Osteocyte (in vitro differentiated cells): Measurements from ENCODE around the gene PDLIM5. TPM values are rescaled to one million over a fixed set of nuclear protein-coding genes. Genes with fewer than 3 reads are reported as not detected.

ENCODE experiments used
- DNase-seq: peaks from one replicate; pipeline ENCODE4 v3.0.0; 2021; ENCODE audit warnings: mixed read lengths; ENCODE audit not compliant: unreplicated experiment; ENCODE audit errors: extremely low spot score
- H3K27ac Mint-ChIP-seq: one replicate; pipeline ENCODE4 v1.8.0; 2021; ENCODE audit warnings: mild to moderate bottlenecking, mixed read lengths; ENCODE audit not compliant: unreplicated experiment
- H3K27me3 Mint-ChIP-seq: one replicate; pipeline ENCODE4 v1.8.0; 2021; ENCODE audit warnings: mixed read lengths; ENCODE audit not compliant: unreplicated experiment
- H3K36me3 Mint-ChIP-seq: one replicate; pipeline ENCODE4 v1.8.0; 2021; ENCODE audit warnings: mixed read lengths; ENCODE audit not compliant: unreplicated experiment
- H3K4me1 Mint-ChIP-seq: one replicate; pipeline ENCODE4 v1.8.0; 2021; ENCODE audit warnings: mixed read lengths; ENCODE audit not compliant: unreplicated experiment
- H3K4me3 Mint-ChIP-seq: one replicate; pipeline ENCODE4 v1.8.0; 2021; ENCODE audit warnings: mild to moderate bottlenecking, moderate library complexity, mixed read lengths; ENCODE audit not compliant: unreplicated experiment
- H3K9me3 Mint-ChIP-seq: one replicate; pipeline ENCODE4 v1.8.0; 2021; ENCODE audit warnings: mixed read lengths; ENCODE audit not compliant: unreplicated experiment
- total RNA-seq: library from RNA; stranded (reverse); gene quantifications from 2 replicates; pipeline ENCODE4 v1.2.1, GENCODE V29; 2021
- TF ChIP-seq, protein P1 (sequence below): fragments of 200-600 bp; sonication (generic); IDR thresholded peaks from 2 replicates; pipeline ENCODE4 v1.5.0; 2021; ENCODE audit warnings: antibody characterized with exemption, mild to moderate bottlenecking, moderate library complexity

Gene PDLIM5
- total RNA-seq, 1 donor from 2014 or later = 324 TPM

DNA sequence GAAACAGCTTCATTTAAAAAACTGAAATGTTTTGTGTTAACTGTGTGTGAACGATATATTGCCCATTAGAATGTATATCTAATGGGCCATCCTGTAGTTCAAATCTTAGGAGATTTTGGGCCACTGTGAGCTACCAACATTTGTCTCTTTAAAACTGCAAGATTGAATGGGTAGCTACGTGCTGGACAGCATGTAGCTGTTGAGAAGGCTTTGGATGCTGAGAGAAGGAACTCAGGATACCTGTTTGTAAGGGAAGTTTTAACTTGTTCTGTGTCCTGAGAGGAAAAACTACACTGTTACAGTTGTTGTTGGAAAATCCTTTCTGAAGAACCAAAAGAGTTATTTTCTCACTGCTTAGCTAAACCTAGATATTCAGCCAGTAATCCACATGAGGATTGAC is 45.9 kb downstream of the PDLIM5 start:
- TF ChIP-seq, protein P1, sequence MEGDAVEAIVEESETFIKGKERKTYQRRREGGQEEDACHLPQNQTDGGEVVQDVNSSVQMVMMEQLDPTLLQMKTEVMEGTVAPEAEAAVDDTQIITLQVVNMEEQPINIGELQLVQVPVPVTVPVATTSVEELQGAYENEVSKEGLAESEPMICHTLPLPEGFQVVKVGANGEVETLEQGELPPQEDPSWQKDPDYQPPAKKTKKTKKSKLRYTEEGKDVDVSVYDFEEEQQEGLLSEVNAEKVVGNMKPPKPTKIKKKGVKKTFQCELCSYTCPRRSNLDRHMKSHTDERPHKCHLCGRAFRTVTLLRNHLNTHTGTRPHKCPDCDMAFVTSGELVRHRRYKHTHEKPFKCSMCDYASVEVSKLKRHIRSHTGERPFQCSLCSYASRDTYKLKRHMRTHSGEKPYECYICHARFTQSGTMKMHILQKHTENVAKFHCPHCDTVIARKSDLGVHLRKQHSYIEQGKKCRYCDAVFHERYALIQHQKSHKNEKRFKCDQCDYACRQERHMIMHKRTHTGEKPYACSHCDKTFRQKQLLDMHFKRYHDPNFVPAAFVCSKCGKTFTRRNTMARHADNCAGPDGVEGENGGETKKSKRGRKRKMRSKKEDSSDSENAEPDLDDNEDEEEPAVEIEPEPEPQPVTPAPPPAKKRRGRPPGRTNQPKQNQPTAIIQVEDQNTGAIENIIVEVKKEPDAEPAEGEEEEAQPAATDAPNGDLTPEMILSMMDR = no peak
- H3K27ac Mint-ChIP-seq = peak overlapping the region; percentile 56
- H3K4me3 Mint-ChIP-seq = no peak overlapping the region
- no peaks in the 10 kb centered on the region for H3K27me3 Mint-ChIP-seq
- DNase-seq = no peak
- H3K4me1 Mint-ChIP-seq = peaks cover 33% of the 10 kb centered on the region
- no peaks in the 10 kb centered on the region for H3K9me3 Mint-ChIP-seq
- H3K36me3 Mint-ChIP-seq = peaks cover 20% of the 10 kb centered on the region

DNA sequence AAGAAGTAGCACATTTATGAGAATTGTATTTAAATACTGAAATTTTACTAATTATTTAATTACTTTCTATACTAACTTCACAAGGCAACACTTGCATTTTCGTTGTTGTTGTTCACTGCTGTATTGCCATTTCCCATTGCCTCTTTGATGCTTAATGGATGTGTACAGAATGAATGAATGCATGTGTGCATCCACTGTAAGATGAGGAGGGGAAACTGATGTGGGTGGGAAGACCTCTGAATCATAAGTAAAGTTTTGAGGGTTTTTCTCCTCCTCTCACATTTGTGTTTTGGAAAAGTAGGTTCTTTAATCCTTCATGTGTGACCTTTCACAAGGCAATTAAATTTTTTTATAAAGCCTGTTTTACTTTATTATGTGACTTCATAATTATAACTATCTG is 46.8 kb downstream of the PDLIM5 start:
- DNase-seq = no peak
- peaks cover 17% of the 10 kb centered on the region for H3K36me3 Mint-ChIP-seq
- no peaks in the 10 kb centered on the region for H3K27me3 Mint-ChIP-seq
- TF ChIP-seq, protein P1 = no peak
- H3K27ac Mint-ChIP-seq = no peak overlapping the region
- no peak overlapping the region for H3K4me3 Mint-ChIP-seq
- no peaks in the 10 kb centered on the region for H3K9me3 Mint-ChIP-seq
- H3K4me1 Mint-ChIP-seq = peaks cover 33% of the 10 kb centered on the region

DNA sequence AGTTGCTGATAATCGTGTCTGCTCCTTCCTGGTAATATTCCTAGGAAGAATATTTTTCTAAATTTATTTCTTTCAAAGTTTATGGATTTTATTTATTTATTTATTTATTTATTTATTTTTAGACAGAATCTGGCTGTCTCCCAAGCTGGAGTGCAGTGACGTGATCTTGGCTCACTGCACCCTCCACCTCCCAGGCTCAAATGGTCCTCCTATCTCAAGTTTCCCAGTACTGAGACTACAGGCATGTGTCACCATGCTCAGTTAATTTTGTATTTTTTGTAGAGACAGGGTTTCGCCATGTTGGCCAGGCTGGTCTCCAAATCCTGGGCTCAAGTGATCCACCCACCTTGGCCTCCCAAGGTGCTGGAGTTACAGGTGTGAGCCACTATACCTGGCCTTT is 48.9 kb downstream of the PDLIM5 start:
- Mint-ChIP-seq H3K4me3 (no peak overlapping the region), H3K9me3 (no peaks in the 10 kb centered on the region), H3K27me3 (no peaks in the 10 kb centered on the region), H3K4me1 (peaks cover 49% of the 10 kb centered on the region), H3K27ac (peak overlapping the region; percentile 27), H3K36me3 (peaks cover 14% of the 10 kb centered on the region)
- TF ChIP-seq, protein P1 = no peak
- DNase-seq = no peak

DNA sequence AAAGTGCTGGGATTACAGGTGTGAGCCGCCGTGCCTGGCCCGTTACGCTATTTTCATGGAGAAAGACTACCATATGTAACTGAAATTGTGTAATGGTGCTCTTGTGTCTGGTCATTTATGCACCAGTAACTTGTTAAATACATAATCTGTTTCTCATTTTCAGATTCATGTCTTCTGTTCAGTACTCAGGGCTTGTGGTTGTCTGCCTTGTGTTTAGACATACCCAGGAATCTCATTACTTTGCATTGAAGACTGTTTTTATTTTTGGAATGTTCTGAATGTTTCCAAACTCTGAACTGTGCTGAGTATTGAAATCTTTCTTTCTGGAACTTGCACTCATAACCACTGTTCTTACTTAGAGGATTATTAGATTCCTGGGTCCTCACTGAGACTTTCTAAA is 52.8 kb downstream of the PDLIM5 start:
- Mint-ChIP-seq H3K4me3 (no peak overlapping the region), H3K36me3 (peaks cover 16% of the 10 kb centered on the region), H3K4me1 (peaks cover 74% of the 10 kb centered on the region), H3K9me3 (no peaks in the 10 kb centered on the region), H3K27ac (peak overlapping the region; percentile 79), H3K27me3 (no peaks in the 10 kb centered on the region)
- TF ChIP-seq, protein P1 = no peak
- DNase-seq = no peak

DNA sequence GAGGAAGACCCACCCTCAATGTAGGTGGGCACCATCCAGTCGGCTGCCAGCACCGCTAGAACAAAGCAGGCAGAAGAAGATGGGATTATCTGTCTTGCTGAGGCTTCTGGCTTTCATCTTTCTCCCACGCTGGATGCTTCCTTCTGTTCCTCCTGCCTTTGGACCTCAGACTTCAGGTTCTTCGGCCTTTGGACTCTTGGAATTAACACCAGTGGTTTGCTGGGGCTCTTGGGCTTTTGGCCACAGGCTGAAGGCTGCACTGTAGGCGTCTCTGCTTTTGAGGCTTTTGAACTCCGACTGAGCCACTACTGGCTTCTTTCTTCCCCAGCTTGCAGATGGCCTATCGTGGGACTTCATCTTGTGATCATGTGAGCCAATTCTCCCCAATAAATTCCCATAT is 55.1 kb downstream of the PDLIM5 start:
- Mint-ChIP-seq H3K36me3 (peaks cover 21% of the 10 kb centered on the region), H3K27ac (peak overlapping the region; percentile 74), H3K27me3 (no peaks in the 10 kb centered on the region), H3K4me3 (no peak overlapping the region), H3K4me1 (peaks cover 81% of the 10 kb centered on the region), H3K9me3 (no peaks in the 10 kb centered on the region)
- no peak for DNase-seq
- TF ChIP-seq, protein P1 = no peak
